Psoas muscle (tissue), 8 donors: ENCODE results near the gene PDZD2. TPM values are rescaled to one million over a fixed set of nuclear protein-coding genes. Genes with fewer than 3 reads are reported as not detected.
A peak's percentile ranks its signal among the peaks of the same experiment; 100 is the strongest.

ENCODE experiments used
- ATAC-seq, 4 donors: fragments of 200-7000 bp; cut with Tn5 transposase; one replicate each; pipeline ENCODE4 v1.9.1; 2020; ENCODE audit warnings: moderate library complexity in 3 of 4, mild to moderate bottlenecking in 2 of 4
- DNase-seq, 2 donors: peaks; one replicate each; pipeline ENCODE4 v3.0.0-alpha.2; 2020
- H3K27ac ChIP-seq: fragments of 200-600 bp; one replicate; pipeline ENCODE4 v1.8.0; 2022
- H3K27me3 ChIP-seq, 3 donors: fragments of 200-600 bp in 1 of 3; one replicate each; pipeline versions ENCODE4 v1.6.1 to v1.8.0; 2013 to 2022; ENCODE audit warnings: low read length in 2 of 3, mild to moderate bottlenecking in 2 of 3, moderate library complexity in 1 of 3; ENCODE audit not compliant: insufficient read depth in 3 of 3
- H3K36me3 ChIP-seq, 2 donors: fragments of 200-600 bp in 1 of 2; one replicate each; pipeline versions ENCODE4 v1.6.1 to v1.8.0; 2013 to 2022; ENCODE audit warnings: low read depth in 1 of 2, mild to moderate bottlenecking in 1 of 2, moderate library complexity in 1 of 2; ENCODE audit not compliant: insufficient read depth in 1 of 2
- H3K4me1 ChIP-seq: fragments of 200-600 bp; one replicate; pipeline ENCODE4 v1.8.0; 2022
- H3K4me3 ChIP-seq: fragments of 200-600 bp; one replicate; pipeline ENCODE4 v1.8.0; 2022; ENCODE audit warnings: mild to moderate bottlenecking
- H3K9me3 ChIP-seq: fragments of 200-600 bp; one replicate; pipeline ENCODE4 v1.8.0; 2022
- WGBS, 3 donors: extraction: QIAGEN DNeasy Blood & Tissue Kit; methylation state at CpG; one replicate each; pipeline versions ENCODE4 v1.1.6 to v1.1.7; 2013; 5-methylcytosine and 5-hydroxymethylcytosine counted together
- intact Hi-C, 2 donors: fragments of 100-400 bp; cut with DNase I; formaldehyde crosslinking; loops; one replicate each; pipeline versions ENCODE4 v1.11.0 to v1.14.2; 2022
- polyA plus RNA-seq, 3 donors: library from polyadenylated mRNA; stranded (reverse); fragments of 200-250 nt; gene quantifications; one replicate each; pipeline ENCODE4 v1.2.3, GENCODE V29; 2013
- total RNA-seq, 4 donors: library from RNA; stranded (reverse); fragmentation: NEBNext Ultra II Directional in 2 of 4; extraction: Animal tissue kit (Norgen Biotek cat#: 25700) in 2 of 4; gene quantifications; one replicate each; pipeline versions ENCODE4 v1.2.1 to v1.2.4, GENCODE V29; 2021 to 2023
- TF ChIP-seq, protein P1 (sequence below): fragments of 200-600 bp; IDR thresholded peaks from one replicate; pipeline ENCODE4 v1.8.0; 2022; ENCODE audit warnings: antibody characterized with exemption
- donor health status: healthy with polysubstance abuse.
- donor health status: DM: no; HTN: no; CAD: no; lungs with moderate emphysema.
- donor health status: Bipolar disorder and iron deficiency.
- donor health status: healthy.
- donor health status: DM: yes; HTN: yes; CAD: no.
- donor health status: DM: no; HTN: no; CAD: no.
- donor health status: DM: no; HTN: no; CAD: no.
- donor health status: DM: yes; HTN: yes; CAD: no.

Gene PDZD2
- total and polyA plus RNA-seq, 7 donors: 1.4 to 17.5 (median 4.5) TPM

DNA sequence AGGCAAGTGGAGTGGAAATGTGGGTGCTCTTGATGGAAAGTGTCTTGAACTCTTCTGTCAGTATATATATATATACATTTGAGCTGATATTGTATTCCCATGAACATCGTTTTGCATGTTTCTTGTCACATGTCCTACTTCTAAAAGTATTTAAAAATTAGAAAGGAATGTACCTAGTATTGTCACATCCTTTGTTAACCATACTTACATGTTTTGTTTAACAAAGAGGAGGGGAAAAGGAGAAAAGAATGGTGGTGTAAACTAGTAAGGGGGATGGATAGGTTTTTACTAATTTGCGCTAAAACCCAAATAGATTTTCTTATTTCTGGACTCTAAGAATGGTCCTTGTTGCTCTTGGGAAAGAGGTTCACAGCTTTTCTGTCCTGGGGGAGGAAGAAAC is 353.4 kb downstream of the PDZD2 start:
- Histone ChIP-seq H3K27me3 (no peaks in the 10 kb centered on the region), H3K36me3 (no peaks in the 10 kb centered on the region), H3K4me3 (no peak overlapping the region), H3K27ac (no peak overlapping the region), H3K4me1 (no peaks in the 10 kb centered on the region), H3K9me3 (no peaks in the 10 kb centered on the region)
- TF ChIP-seq, protein P1, sequence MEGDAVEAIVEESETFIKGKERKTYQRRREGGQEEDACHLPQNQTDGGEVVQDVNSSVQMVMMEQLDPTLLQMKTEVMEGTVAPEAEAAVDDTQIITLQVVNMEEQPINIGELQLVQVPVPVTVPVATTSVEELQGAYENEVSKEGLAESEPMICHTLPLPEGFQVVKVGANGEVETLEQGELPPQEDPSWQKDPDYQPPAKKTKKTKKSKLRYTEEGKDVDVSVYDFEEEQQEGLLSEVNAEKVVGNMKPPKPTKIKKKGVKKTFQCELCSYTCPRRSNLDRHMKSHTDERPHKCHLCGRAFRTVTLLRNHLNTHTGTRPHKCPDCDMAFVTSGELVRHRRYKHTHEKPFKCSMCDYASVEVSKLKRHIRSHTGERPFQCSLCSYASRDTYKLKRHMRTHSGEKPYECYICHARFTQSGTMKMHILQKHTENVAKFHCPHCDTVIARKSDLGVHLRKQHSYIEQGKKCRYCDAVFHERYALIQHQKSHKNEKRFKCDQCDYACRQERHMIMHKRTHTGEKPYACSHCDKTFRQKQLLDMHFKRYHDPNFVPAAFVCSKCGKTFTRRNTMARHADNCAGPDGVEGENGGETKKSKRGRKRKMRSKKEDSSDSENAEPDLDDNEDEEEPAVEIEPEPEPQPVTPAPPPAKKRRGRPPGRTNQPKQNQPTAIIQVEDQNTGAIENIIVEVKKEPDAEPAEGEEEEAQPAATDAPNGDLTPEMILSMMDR: no peak
- ATAC-seq (no peak), DNase-seq (no peak)
- intact Hi-C loops: no loop called here
- WGBS, 3 donors: 96 to 100% (median 98%) methylated on average over 2 of the region's 2 CpGs

DNA sequence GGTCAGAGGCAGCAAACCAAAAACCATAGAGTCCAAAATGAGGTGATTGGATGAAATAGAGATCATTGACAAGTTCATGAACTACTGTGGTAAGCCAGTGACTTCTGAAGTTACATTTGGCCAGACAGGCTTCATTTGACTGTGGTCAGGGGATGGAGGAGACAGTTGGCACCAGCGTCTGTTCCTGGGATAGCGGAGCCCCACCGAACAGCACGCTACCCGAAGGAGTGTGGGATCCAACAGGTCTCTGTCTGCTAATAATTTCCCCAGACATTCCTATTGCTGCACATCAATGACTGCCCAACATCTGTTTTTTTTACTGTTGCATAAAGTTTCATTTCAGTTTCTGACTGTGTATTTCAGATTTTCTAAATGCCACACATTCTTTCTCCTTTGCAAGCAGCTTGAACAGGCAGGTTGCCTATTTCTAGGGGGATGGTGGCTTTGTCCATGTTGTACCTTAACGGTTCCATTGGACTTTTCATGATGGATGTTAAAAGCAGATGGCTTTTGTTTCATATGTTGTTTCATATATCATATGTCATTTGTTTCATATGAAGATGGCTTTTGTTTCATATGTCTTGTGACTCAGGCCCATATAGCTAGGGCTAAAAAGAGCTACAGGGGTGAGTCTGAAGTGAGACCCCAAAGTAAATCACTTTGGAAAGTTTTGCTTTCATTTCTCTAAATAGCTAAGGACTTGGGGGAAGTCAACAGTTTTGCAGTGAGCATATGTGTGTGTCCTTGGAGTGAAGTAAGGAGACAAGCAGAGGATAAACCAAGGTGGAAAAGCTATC is 354.4 kb downstream of the PDZD2 start:
- peak in 2 of 4 donors; percentile 25 to 37 for ATAC-seq
- H3K4me1 ChIP-seq: no peaks in the 10 kb centered on the region

DNA sequence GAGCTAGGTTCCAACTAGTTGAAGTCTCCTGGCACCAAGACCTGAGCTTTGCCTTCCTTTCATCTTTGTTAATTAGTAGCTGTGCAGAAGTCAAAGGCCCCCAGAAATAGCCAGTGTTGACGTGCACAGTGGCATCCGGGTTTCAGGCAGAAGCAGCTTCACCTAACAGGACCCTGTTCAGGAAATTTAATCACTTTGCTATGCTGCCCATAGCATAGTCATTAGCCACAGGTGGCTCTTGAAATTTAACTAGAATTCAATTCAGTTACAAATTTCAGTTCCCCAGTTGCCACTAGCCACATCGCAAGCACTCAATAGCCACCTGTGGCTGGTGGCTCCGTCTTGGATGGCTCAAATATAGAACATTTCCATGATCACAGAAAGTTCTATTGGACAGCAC is 356.1 kb downstream of the PDZD2 start:
- no peaks in the 10 kb centered on the region for H3K4me1 ChIP-seq
- intact Hi-C loops: loop anchor here in 1 of 2 donors (5.0 kb wide), 1 partner anchor 322 kb away; no protein-coding TSS in a partner anchor
- DNase-seq: no peak
- H3K27ac ChIP-seq: no peak overlapping the region
- no peak overlapping the region for H3K4me3 ChIP-seq
- H3K27me3 ChIP-seq: no peaks in the 10 kb centered on the region
- ATAC-seq: no peak
- H3K36me3 ChIP-seq: no peaks in the 10 kb centered on the region
- TF ChIP-seq, protein P1: no peak
- no peaks in the 10 kb centered on the region for H3K9me3 ChIP-seq
- 56 to 60% (median 59%) methylated on average over 4 of the region's 4 CpGs for WGBS, 3 donors

More for the DNA sequence above, 354.4 kb downstream of the PDZD2 start:
- no peaks in the 10 kb centered on the region for H3K27me3 ChIP-seq
- WGBS, 3 donors: 11 to 45% (median 22%) methylated on average over 6 of the region's 6 CpGs
- intact Hi-C loops: no loop called here
- peak in 1 of 2 donors; percentile 30 for DNase-seq
- TF ChIP-seq, protein P1: no peak
- H3K9me3 ChIP-seq: no peaks in the 10 kb centered on the region
- no peak overlapping the region for H3K4me3 ChIP-seq
- no peaks in the 10 kb centered on the region for H3K36me3 ChIP-seq
- no peak overlapping the region for H3K27ac ChIP-seq

DNA sequence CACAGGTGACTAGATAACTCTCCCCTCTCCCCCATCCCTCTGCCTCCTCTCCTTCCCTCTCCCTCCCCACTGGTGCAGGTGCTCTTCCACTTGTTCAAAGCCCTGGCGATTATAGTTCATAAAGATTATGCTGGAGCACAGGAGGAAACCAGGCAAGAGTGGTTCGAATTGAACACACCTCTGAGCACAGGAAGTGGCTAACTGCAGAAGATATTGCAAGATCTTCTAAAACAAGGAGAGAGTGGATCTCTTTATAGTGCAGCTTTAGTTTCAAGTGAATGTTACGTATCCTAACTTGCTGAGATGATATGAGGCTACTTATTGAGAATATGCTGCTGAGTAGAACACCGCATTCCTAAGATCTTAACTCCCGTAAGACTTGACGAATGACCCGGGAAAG is 356.8 kb downstream of the PDZD2 start:
- TF ChIP-seq, protein P1: no peak
- DNase-seq (no peak), ATAC-seq (no peak)
- no peaks in the 10 kb centered on the region for H3K9me3 ChIP-seq
- no peak overlapping the region for H3K4me3 ChIP-seq
- no peaks in the 10 kb centered on the region for H3K4me1 ChIP-seq
- intact Hi-C loops: loop anchor here in 1 of 2 donors (5.0 kb wide), 1 partner anchor 322 kb away; no protein-coding TSS in a partner anchor
- H3K27me3 ChIP-seq: no peaks in the 10 kb centered on the region
- no peak overlapping the region for H3K27ac ChIP-seq
- WGBS, 3 donors: 82 to 88% (median 87%) methylated on average over 7 of the region's 7 CpGs
- H3K36me3 ChIP-seq: no peaks in the 10 kb centered on the region
